IMR-90 (cell line): ENCODE measurements around the gene CDKAL1. TPM values are rescaled to one million over a fixed set of nuclear protein-coding genes. Genes with fewer than 3 reads are reported as not detected.
A peak's percentile ranks its signal among the peaks of the same experiment; 100 is the strongest.

ENCODE experiments used
- ATAC-seq: fragments of 200-7000 bp; cut with Tn5 transposase; 2 replicates; pipeline ENCODE4 v1.9.1; 2020; ENCODE audit warnings: low read depth, mild to moderate bottlenecking, moderate library complexity
- BruUV-seq: library from RNA; stranded (reverse); fragments of 400-500 nt; replicated peaks from 2 replicates; lab custom pipeline; 2021; lab: Mats Ljungman, UMichigan
- CTCF ChIA-PET: fragments of 300-600 bp; formaldehyde crosslinking; extraction: SDS; loops from one replicate; lab custom pipeline; 2021; ENCODE audit warnings: antibody characterized with exemption; lab: Yijun Ruan, JAX
- POLR2A ChIA-PET: fragments of 300-600 bp; sonication (Branson Sonifier 250); formaldehyde crosslinking; loops from one replicate; lab custom pipeline; 2022; ENCODE audit warnings: antibody characterized with exemption; ENCODE audit not compliant: unreplicated experiment; lab: Charles Lee
- DNase-seq: peaks from one replicate; pipeline ENCODE4 v3.0.0; 2013
- H2AFZ ChIP-seq: replicated peaks from 2 replicates; pipeline ENCODE3; 2013; ENCODE audit warnings: low read length, mild to moderate bottlenecking; ENCODE audit not compliant: poor library complexity
- H2AK5ac ChIP-seq: 2 replicates; pipeline ENCODE4 v1.6.1; 2013; ENCODE audit warnings: low read depth, low read length, inconsistent platforms
- H2AK9ac ChIP-seq: replicated peaks from 2 replicates; pipeline ENCODE3; 2013; ENCODE audit warnings: mild to moderate bottlenecking, low read depth, low read length, moderate library complexity; ENCODE audit not compliant: poor library complexity
- H2BK120ac ChIP-seq: 2 replicates; pipeline ENCODE4 v1.6.1; 2013; ENCODE audit warnings: low read depth, low read length, inconsistent platforms
- H2BK15ac ChIP-seq: 3 replicates; pipeline ENCODE4 v1.6.1; 2013; ENCODE audit warnings: low read depth, low read length, inconsistent platforms
- H2BK20ac ChIP-seq: 2 replicates; pipeline ENCODE4 v1.6.1; 2013; ENCODE audit warnings: low read depth, mild to moderate bottlenecking, inconsistent platforms, low read length, moderate library complexity
- H2BK5ac ChIP-seq: 2 replicates; pipeline ENCODE4 v1.6.1; 2013; ENCODE audit warnings: mild to moderate bottlenecking, low read depth, low read length, inconsistent platforms; ENCODE audit not compliant: poor library complexity, severe bottlenecking
- H3K14ac ChIP-seq: replicated peaks from 2 replicates; pipeline ENCODE4 v1.6.1; 2013; ENCODE audit warnings: low read depth, low read length, inconsistent platforms
- H3K18ac ChIP-seq: 2 replicates; pipeline ENCODE4 v1.6.1; 2013; ENCODE audit warnings: low read depth, low read length, control low read depth
- H3K23ac ChIP-seq: 2 replicates; pipeline ENCODE4 v1.6.1; 2013; ENCODE audit warnings: low read depth, low read length, inconsistent platforms
- H3K27ac ChIP-seq: 2 replicates; pipeline ENCODE4 v1.5.1; 2013; ENCODE audit warnings: mild to moderate bottlenecking, control low read depth, low read length; ENCODE audit not compliant: insufficient read depth
- H3K27me3 ChIP-seq: 2 replicates; pipeline ENCODE4 v1.6.1; 2013; ENCODE audit warnings: low read length; ENCODE audit not compliant: control insufficient read depth, insufficient read depth
- H3K36me3 ChIP-seq: 2 replicates; pipeline ENCODE4 v1.6.1; 2013; ENCODE audit warnings: low read length, mixed read lengths; ENCODE audit not compliant: control insufficient read depth, insufficient read depth
- H3K4ac ChIP-seq: 2 replicates; pipeline ENCODE4 v1.6.1; 2013; ENCODE audit warnings: low read depth, low read length, inconsistent platforms
- H3K4me1 ChIP-seq: 2 replicates; pipeline ENCODE4 v1.6.1; 2013; ENCODE audit warnings: low read length, mixed read lengths; ENCODE audit not compliant: control insufficient read depth, insufficient read depth
- H3K4me2 ChIP-seq: 2 replicates; pipeline ENCODE4 v1.6.1; 2013; ENCODE audit warnings: low read depth, mild to moderate bottlenecking, control low read depth, low read length, moderate library complexity
- H3K4me3 ChIP-seq: 2 replicates; pipeline ENCODE4 v1.5.1; 2013; ENCODE audit warnings: low read depth, mild to moderate bottlenecking, control low read depth, low read length, moderate library complexity; ENCODE audit not compliant: insufficient read depth
- H3K56ac ChIP-seq: 2 replicates; pipeline ENCODE4 v1.6.1; 2013; ENCODE audit warnings: low read length, inconsistent platforms; ENCODE audit not compliant: insufficient read depth; ENCODE audit errors: extremely low read depth
- H3K79me1 ChIP-seq, 2 experiments: 2 replicates each; pipeline ENCODE4 v1.6.1; 2013; ENCODE audit warnings: low read length in 2 of 2, inconsistent platforms in 1 of 2, low read depth in 1 of 2
- H3K9ac ChIP-seq: 2 replicates; pipeline ENCODE4 v1.6.1; 2013; ENCODE audit warnings: low read depth, low read length, control low read depth
- H3K9me1 ChIP-seq: 2 replicates; pipeline ENCODE4 v1.6.1; 2013; ENCODE audit warnings: low read length, inconsistent platforms; ENCODE audit not compliant: insufficient read depth
- H3K9me3 ChIP-seq: 2 replicates; pipeline ENCODE4 v1.6.1; 2013; ENCODE audit warnings: low read length; ENCODE audit not compliant: control insufficient read depth, insufficient read depth
- H4K20me1 ChIP-seq: 2 replicates; pipeline ENCODE4 v1.6.1; 2013; ENCODE audit warnings: low read length, inconsistent platforms; ENCODE audit not compliant: insufficient read depth
- H4K5ac ChIP-seq: 2 replicates; pipeline ENCODE4 v1.6.1; 2013; ENCODE audit warnings: mild to moderate bottlenecking, low read depth, low read length, control low read depth
- H4K8ac ChIP-seq, 2 experiments: 2 replicates each; pipeline ENCODE4 v1.6.1; 2013; ENCODE audit warnings: low read depth in 2 of 2, low read length in 2 of 2, control low read depth in 1 of 2, inconsistent platforms in 1 of 2
- H4K91ac ChIP-seq: 2 replicates; pipeline ENCODE4 v1.6.1; 2013; ENCODE audit warnings: low read depth, low read length, inconsistent platforms; ENCODE audit not compliant: insufficient read depth
- BHLHE40 ChIP-seq: fragments of 150-350 bp; IDR thresholded peaks from 2 replicates; pipeline ENCODE4 v1.6.1; 2016; ENCODE audit warnings: mild to moderate bottlenecking, low read depth, low read length
- CTCF ChIP-seq: conservative IDR thresholded peaks from 2 replicates; pipeline ENCODE4 v1.5.1; 2012; ENCODE audit warnings: mild to moderate bottlenecking, low read depth, low read length, improper control_type of control experiment
- FOS ChIP-seq: fragments of 150-350 bp; IDR thresholded peaks from 2 replicates; pipeline ENCODE4 v1.6.1; 2016; ENCODE audit warnings: low read depth, low read length
- MAZ ChIP-seq: IDR thresholded peaks from 2 replicates; pipeline ENCODE4 v1.6.1; 2012; ENCODE audit warnings: low read depth, mild to moderate bottlenecking, low read length, improper control_type of control experiment, moderate library complexity, borderline replicate concordance
- MXI1 ChIP-seq: IDR thresholded peaks from 2 replicates; pipeline ENCODE4 v1.6.1; 2012; ENCODE audit warnings: low read depth, mild to moderate bottlenecking, low read length, moderate library complexity, borderline replicate concordance
- NFE2L2 ChIP-seq: fragments of 150-350 bp; IDR thresholded peaks from 2 replicates; pipeline ENCODE4 v1.6.1; 2016; ENCODE audit warnings: low read depth, mild to moderate bottlenecking, low read length
- POLR2A ChIP-seq: IDR thresholded peaks from 2 replicates; pipeline ENCODE4 v1.6.1; 2012; ENCODE audit warnings: mild to moderate bottlenecking, low read depth, low read length
- RFX5 ChIP-seq: IDR thresholded peaks from 2 replicates; pipeline ENCODE4 v1.8.0; 2012; ENCODE audit warnings: low read depth, mild to moderate bottlenecking, low read length, moderate library complexity
- SMC3 ChIP-seq: fragments of 150-350 bp; IDR thresholded peaks from 2 replicates; pipeline ENCODE4 v1.6.1; 2016; ENCODE audit warnings: low read depth, mild to moderate bottlenecking, antibody characterized with exemption, low read length, moderate library complexity
- WGBS, 2 experiments: methylation state at CpG; one replicate each; pipeline versions ENCODE4 v1.1.5 to v1.1.7; 2013; ENCODE audit warnings: missing lambda C conversion rate in 2 of 2; ENCODE audit not compliant: insufficient read length in 1 of 2; ENCODE audit errors: extremely low coverage in 2 of 2; 5-methylcytosine and 5-hydroxymethylcytosine counted together
- dilution Hi-C: fragments of 300-500 bp; cut with HindIII; formaldehyde crosslinking; loops from one replicate; pipeline ENCODE4 v1.14.3; 2018; ENCODE audit warnings: low sequenced_read_pairs; ENCODE audit not compliant: unreplicated experiment
- in situ Hi-C: fragments of 300-500 bp; cut with MboI; formaldehyde crosslinking; loops from 3 replicates; pipeline ENCODE4 v1.14.3; 2019; ENCODE audit warnings: low sequenced_read_pairs, inconsistent platforms, mixed read lengths
- intact Hi-C: fragments of 100-400 bp; cut with micrococcal nuclease; formaldehyde crosslinking; loops from 2 replicates; pipeline ENCODE4 v1.10.0; 2022
- polyA plus RNA-seq, 3 experiments: library from polyadenylated mRNA; depleted of rRNA; stranded (reverse); fragments of >200 nt; gene quantifications; 2 replicates each; pipeline ENCODE4 v1.2.3, GENCODE V29; 2012; ENCODE audit warnings: low replicate concordance in 1 of 3
- total RNA-seq: library from RNA; depleted of rRNA; stranded (reverse); fragments of >200 nt; gene quantifications from 2 replicates; pipeline ENCODE4 v1.2.3, GENCODE V29; 2012

CDKAL1 gene
- total and polyA plus RNA-seq, 2 of the 4 experiments (the other 2 are of a cell fraction), result 3.7 to 13.1 TPM

GRCh38 chr6:20877008-20877937, 343.0 kb downstream of the CDKAL1 start (continued):
- TF ChIP-seq CTCF (no peak), RFX5 (no peak)

- no peak overlapping the region for H2AK9ac ChIP-seq
- H3K9me1 ChIP-seq, result no peaks in the 10 kb centered on the region
- no peak overlapping the region for H2BK20ac ChIP-seq
- H3K79me1 ChIP-seq, result no peaks in the 10 kb centered on the region
- H3K27me3 ChIP-seq, result no peaks in the 10 kb centered on the region
- no peak overlapping the region for H3K18ac ChIP-seq
- H4K5ac ChIP-seq, result no peak overlapping the region
- no peak overlapping the region for H3K4me2 ChIP-seq
- BruUV-seq, result no TSS peak
- ATAC-seq (no peak), DNase-seq (no peak)
- no peak overlapping the region for H4K91ac ChIP-seq
- peak overlapping the region; percentile 20; the same call in 1 of the 3 replicates for H2BK15ac ChIP-seq
- no CpG with 5 or more reads among the region's 1 CpG for WGBS, 2 experiments
- intact Hi-C loops, result loop anchor here (5.0 to 10.0 kb wide), 3 partner anchors 128 to 886 kb away; no protein-coding TSS in a partner anchor
- no peak overlapping the region for H3K23ac ChIP-seq
- peak overlapping the region; percentile 34; the same call in 1 of the 2 replicates for H2BK120ac ChIP-seq
- no peak overlapping the region for H3K9ac ChIP-seq
- H4K8ac ChIP-seq, result no peak overlapping the region
- no peaks in the 10 kb centered on the region; the same call in 1 of the 2 replicates for H4K20me1 ChIP-seq
- H3K56ac ChIP-seq, result no peak overlapping the region
- H3K36me3 ChIP-seq, result no peaks in the 10 kb centered on the region
- no peak for TF ChIP-seq BHLHE40
- TF ChIP-seq MAZ, result no peak
- no peak for TF ChIP-seq NFE2L2
- TF ChIP-seq MXI1, result no peak
- no peak for TF ChIP-seq POLR2A
- TF ChIP-seq SMC3, result no peak
- no peak for TF ChIP-seq FOS
- H3K4ac ChIP-seq, result peak overlapping the region; percentile 47
- peaks cover 7% of the 10 kb centered on the region for H3K4me1 ChIP-seq
- ChIA-PET CTCF (no interaction called here), POLR2A (no interaction called here)
- no peak overlapping the region for H3K27ac ChIP-seq
- in situ Hi-C loops, result no loop called here
- no peak overlapping the region for H2AFZ ChIP-seq
- no peak overlapping the region for H3K14ac ChIP-seq
- H2BK5ac ChIP-seq, result no peak overlapping the region
- H3K9me3 ChIP-seq, result no peaks in the 10 kb centered on the region
- H3K4me3 ChIP-seq, result no peak overlapping the region
- peak overlapping the region; percentile 42; the same call in 1 of the 2 replicates for H2AK5ac ChIP-seq
- dilution Hi-C loops, result no loop called here
These were observed 344.9 kb downstream of the CDKAL1 start for GRCh38 chr6:20879121-20879520.
